Ectodermal cell (in vitro differentiated cells): Measurements from ENCODE around the gene DRG1.
"Not testable (repeated sequence)": the region's sequence is repeated elsewhere in the genome, so short reads cannot be mapped to it uniquely, and the experiment has no call there.

Experiments used
- H3K27ac ChIP-seq: 2 replicates; pipeline ENCODE4 v1.7.0; 2013; ENCODE audit warnings: mild to moderate bottlenecking, low read depth, low read length; ENCODE audit not compliant: insufficient read depth, poor library complexity, severe bottlenecking
- H3K27me3 ChIP-seq: 2 replicates; pipeline ENCODE4 v1.7.0; 2013; ENCODE audit warnings: mild to moderate bottlenecking, low read length; ENCODE audit not compliant: insufficient read depth, control insufficient read depth, poor library complexity, severe bottlenecking
- H3K36me3 ChIP-seq: one replicate; pipeline ENCODE4 v1.7.0; 2013; ENCODE audit warnings: low read length; ENCODE audit not compliant: control insufficient read depth, insufficient read depth
- H3K4me1 ChIP-seq: one replicate; pipeline ENCODE4 v1.7.0; 2013; ENCODE audit warnings: low read length; ENCODE audit not compliant: control insufficient read depth, insufficient read depth
- H3K4me3 ChIP-seq: 2 replicates; pipeline ENCODE4 v1.7.0; 2013; ENCODE audit warnings: low read depth, low read length, control low read depth; ENCODE audit not compliant: insufficient read depth
- H3K9me3 ChIP-seq: 2 replicates; pipeline ENCODE4 v1.7.0; 2013; ENCODE audit warnings: mild to moderate bottlenecking, low read length, moderate library complexity; ENCODE audit not compliant: control insufficient read depth
- WGBS, 2 experiments: methylation state at CpG; one replicate each; pipeline ENCODE4 v1.1.7; 2013; ENCODE audit warnings: missing lambda C conversion rate in 2 of 2; 5-methylcytosine and 5-hydroxymethylcytosine counted together

The DRG1 gene

DNA sequence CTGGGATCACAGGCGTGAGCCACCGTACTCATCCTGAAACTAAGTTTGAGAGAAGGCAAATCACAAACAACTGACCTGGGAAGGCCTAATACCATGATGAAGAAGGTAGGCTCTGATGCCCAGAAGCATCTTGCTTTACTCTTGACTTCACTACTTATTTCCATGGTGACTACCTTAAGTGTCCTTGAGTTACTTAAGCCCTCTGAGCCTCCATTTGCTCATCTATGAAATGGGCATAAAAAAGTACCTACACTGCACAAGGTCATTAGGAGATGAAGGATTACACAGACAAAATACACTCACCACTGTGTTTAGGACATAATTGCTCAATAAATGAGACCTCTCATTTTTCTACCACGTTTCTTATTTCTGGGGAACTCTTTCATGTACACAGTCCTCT is 62.3 kb downstream of the DRG1 start:
- Histone ChIP-seq H3K36me3 (peaks cover 48% of the 10 kb centered on the region), H3K9me3 (no peaks in the 10 kb centered on the region), H3K4me1 (no peaks in the 10 kb centered on the region), H3K27ac (no peak overlapping the region), H3K4me3 (no peak overlapping the region), H3K27me3 (no peaks in the 10 kb centered on the region)
- WGBS, 2 experiments: 91 to 92% methylated on average over 3 of the region's 3 CpGs

DNA sequence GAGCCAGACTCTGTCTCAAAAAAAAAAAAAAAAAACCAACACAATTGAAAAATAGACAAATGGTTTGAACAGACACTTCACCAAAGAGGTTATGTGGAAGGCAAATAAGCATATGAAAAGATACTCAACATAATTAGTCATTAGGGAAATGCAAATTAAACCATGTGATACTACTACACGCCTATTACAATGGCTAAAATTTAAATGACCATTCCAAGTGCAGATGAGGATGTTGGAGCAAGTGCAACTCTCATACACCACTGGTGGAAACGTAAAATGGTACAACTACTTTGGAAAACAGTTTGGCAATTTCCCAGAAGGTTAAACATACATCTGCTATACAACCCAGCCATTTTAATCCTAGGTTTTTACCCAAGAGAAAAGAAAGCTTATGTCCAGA is 65.9 kb downstream of the DRG1 start:
- Histone ChIP-seq H3K4me3 (no peak overlapping the region), H3K36me3 (peaks cover 48% of the 10 kb centered on the region)
- WGBS, 2 experiments: 98% methylated on average over 2 of the region's 2 CpGs

DNA sequence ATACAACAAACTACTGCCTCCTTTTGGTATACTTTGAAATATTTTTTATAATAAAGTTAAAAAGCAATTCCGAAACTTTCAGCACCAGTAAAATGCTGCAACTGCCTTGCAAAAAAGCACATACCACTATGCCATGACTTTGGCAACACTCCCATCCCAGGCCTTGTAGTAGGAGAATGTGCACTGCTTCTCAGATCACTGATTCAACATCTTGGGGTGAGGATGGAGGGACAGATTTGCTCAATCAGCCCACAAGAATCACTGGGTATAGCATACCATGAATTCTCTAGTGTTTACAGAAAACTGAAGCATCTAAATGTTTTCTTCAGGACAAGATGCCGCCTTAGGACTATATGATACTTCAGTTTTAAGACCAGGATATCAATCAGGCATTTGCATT is 75.3 kb downstream of the DRG1 start:
- Histone ChIP-seq H3K27me3 (no peaks in the 10 kb centered on the region), H3K27ac (no peak overlapping the region), H3K4me1 (no peaks in the 10 kb centered on the region), H3K36me3 (peaks cover 15% of the 10 kb centered on the region), H3K4me3 (no peak overlapping the region), H3K9me3 (no peaks in the 10 kb centered on the region)
- 90 to 95% methylated on average over 1 to 2 of the region's 2 CpGs for WGBS, 2 experiments

More for the DNA sequence above, 65.9 kb downstream of the DRG1 start:
- Histone ChIP-seq H3K9me3 (no peaks in the 10 kb centered on the region), H3K27me3 (no peaks in the 10 kb centered on the region), H3K4me1 (no peaks in the 10 kb centered on the region), H3K27ac (no peak overlapping the region)

DNA sequence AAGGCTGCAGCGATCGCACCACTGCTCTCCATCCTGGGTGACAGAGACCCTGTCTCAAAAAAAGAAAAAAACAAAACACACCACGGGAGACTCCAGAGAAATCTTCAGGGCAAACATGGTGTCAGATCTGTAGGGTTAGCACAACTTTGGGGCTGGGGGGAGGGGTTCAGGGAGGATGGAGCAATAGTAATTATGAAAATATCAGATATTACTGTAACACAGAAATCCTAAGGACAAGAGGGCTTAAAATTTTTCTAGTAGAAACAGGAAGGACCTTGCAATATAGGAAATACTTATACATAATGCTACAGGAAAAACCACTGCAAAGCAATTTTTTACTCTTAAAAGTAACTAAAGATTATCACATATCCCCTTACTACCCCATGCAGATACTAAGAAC is 76.4 kb downstream of the DRG1 start:
- Histone ChIP-seq H3K9me3 (no peaks in the 10 kb centered on the region), H3K27me3 (no peaks in the 10 kb centered on the region), H3K27ac (no peak overlapping the region), H3K4me1 (no peaks in the 10 kb centered on the region), H3K36me3 (peaks cover 14% of the 10 kb centered on the region), H3K4me3 (no peak overlapping the region)
- WGBS, 2 experiments: 79 to 91% methylated on average over 2 to 3 of the region's 3 CpGs

DNA sequence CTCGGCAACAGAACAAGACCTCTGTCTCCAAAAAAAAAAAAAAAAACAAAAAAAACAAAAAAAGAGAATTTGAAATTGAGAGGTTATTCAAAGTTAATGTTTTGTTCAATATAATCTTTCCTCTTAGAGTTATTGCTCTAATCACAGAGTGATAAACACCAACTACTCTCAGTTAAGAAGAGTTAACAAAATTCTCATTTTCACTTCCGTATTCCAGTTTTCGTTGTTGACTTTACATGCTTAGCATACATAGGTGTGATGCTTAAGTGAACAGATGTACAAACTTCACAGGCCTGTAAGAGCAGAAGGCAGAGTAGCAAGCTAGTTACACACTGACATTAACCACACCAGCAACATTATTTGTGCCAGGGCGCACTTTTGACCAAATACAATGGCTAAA is 77.9 kb downstream of the DRG1 start:
- H3K36me3 ChIP-seq: peaks cover 20% of the 10 kb centered on the region

DNA sequence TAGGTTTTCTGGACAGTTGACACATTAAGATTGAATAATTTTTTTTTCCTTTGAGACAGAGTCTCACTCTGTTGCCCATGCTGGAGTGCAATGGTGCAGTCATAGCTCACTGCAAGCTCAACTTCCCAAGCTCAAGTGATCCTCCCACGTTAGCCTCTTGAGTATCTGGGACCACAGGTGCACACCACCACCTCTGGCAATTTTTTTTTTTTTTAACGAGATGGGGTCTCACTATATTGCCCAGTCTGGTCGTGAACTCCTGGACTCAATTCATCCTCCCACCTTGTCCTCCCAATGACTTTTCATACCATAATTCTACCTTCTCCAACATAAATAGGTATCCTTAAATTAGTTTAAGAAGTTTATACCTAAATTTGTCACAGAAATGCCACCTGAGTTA is 81.7 kb downstream of the DRG1 start:
- peaks cover 25% of the 10 kb centered on the region for H3K36me3 ChIP-seq
- H3K27me3 ChIP-seq: no peaks in the 10 kb centered on the region
- H3K9me3 ChIP-seq: no peaks in the 10 kb centered on the region
- H3K4me1 ChIP-seq: no peaks in the 10 kb centered on the region
- no peak overlapping the region for H3K27ac ChIP-seq
- no peak overlapping the region for H3K4me3 ChIP-seq
- WGBS, 2 experiments: 87 to 94% methylated on average over 3 of the region's 3 CpGs

More for the DNA sequence above, 77.9 kb downstream of the DRG1 start:
- Histone ChIP-seq H3K27me3 (no peaks in the 10 kb centered on the region), H3K27ac (no peak overlapping the region), H3K4me1 (no peaks in the 10 kb centered on the region), H3K4me3 (no peak overlapping the region), H3K9me3 (no peaks in the 10 kb centered on the region)
- 98 to 100% methylated on average over 1 to 3 of the region's 4 CpGs for WGBS, 2 experiments

DNA sequence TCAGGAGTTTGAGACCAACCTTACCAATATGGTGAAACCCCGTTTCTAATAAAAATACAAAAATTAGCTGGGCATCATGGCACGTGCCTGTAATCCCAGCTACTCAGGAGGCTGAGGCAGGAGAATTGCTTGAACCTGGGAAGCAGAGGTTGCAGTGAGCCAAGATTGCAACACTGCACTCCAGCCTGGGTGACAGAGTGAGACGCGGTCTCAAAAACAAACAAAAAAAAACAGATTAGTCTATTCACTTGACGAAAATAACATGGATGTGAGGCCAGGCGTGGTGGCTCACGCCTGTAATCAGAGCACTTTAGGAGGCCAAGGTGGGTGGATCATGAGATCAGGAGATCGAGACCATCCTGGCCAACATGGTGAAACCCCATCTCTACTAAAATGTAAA is 83.1 kb downstream of the DRG1 start:
- not testable (repeated sequence) for H3K27ac ChIP-seq, H3K9me3 ChIP-seq, H3K4me1 ChIP-seq, H3K4me3 ChIP-seq, H3K27me3 ChIP-seq
- peaks cover 31% of the 10 kb centered on the region for H3K36me3 ChIP-seq
- 95% methylated on average over 8 of the region's 8 CpGs for WGBS, 2 experiments
